ENCODE results near the gene PDXP.

Gene PDXP

DNA sequence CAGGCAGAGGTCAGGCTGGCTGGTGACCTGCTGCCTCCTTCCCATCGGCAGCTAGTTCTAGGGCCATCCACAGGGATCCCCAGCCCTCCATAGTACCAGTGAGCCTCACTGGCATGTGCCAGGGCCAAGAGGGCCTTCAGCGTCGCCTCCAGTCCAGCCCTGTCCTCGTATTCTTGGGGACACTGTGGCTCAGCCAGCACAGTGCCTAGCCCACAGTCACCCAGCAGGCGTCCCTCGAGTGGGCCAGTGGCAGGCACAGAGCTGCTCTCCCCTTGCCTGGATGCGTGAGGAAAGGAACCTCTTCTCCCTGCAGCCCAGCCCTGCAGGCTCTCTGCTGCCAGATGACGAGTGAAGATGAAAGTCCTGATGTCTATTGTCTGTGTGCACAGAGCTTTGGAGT lies 29.7 kb upstream of the PDXP start:
- no peak for DNase-seq (ENCODE audit: low spot score)

DNA sequence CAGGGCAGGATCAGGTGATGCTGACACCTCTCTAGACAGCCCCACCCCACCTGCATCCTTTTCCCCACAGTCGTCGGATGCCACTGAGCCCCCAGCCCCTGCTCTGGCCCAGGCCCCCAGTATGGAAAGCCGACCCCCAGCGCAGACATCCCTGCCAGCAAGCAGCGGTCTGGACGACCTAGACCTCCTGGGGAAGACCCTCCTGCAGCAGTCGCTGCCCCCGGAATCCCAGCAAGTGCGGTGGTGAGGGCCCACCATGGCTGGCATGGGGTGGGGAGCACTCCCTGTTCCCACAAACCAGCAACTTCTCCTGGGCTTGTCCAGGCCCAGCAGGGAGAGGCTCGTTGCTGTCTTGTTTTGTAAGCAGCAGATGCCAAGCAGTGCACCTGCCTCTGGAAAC lies 28.6 kb upstream of the PDXP start:
- no peak for DNase-seq (ENCODE audit: low spot score)

DNA sequence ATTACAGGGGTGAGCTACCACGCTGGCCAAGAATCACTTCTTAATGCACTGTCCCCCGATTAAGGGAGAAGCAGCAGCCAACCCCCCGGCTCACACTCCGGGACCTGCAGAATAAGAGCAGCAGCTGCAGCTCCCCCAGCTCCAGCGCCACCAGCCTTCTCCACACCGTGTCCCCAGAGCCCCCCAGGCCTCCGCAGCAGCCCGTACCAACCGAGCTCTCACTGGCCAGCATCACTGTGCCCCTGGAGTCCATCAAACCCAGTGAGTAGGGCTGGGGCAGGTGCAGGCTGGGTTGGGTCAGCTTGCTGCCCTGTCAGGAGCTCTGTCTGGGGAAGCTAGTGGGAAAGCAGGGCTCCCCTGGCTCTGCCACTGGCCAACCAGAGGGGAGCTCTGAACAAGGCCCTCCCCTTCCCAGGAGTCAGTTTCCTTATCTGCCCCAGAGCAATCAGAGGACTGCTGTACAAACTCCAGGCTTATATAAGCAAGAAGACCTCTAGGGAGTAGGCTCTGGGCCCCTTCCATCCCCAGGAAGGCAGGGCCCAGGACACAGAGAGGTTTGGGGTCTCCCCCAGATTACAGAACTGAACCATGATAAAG lies 27.6 kb upstream of the PDXP start:
- no peak for DNase-seq (ENCODE audit: low spot score)

DNA sequence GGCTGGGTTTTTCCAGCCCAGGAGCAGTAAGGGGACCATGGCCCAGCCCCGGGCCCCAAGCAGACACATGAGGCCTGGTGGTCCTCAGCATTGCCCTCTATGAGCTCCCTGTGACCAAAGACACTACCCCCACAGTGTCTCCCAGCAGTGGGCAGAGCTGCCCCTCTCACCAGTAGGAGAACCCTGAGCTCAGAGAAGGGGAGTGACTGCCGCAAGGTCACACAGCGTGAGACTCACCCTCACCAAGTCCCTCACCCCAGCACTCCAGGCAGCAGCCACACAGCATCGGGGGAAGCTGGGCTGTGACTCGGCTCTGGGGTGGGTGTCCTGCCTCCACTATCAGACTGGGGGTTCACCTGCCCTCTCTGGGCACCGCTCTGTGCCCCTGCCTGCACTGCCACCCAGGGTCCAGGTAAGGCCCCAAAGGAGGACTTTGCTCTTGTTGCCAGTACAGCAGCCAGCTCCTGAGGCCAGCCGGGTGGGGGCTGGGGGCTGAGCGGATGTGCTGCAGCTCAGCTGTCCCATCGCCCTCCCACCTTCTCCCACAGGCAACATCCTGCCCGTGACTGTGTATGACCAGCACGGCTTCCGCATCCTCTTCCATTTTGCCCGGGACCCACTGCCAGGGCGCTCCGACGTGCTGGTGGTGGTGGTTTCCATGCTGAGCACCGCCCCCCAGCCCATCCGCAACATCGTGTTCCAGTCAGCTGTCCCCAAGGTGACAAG lies 26.9 kb upstream of the PDXP start:
- no peak for DNase-seq (ENCODE audit: low spot score)

DNA sequence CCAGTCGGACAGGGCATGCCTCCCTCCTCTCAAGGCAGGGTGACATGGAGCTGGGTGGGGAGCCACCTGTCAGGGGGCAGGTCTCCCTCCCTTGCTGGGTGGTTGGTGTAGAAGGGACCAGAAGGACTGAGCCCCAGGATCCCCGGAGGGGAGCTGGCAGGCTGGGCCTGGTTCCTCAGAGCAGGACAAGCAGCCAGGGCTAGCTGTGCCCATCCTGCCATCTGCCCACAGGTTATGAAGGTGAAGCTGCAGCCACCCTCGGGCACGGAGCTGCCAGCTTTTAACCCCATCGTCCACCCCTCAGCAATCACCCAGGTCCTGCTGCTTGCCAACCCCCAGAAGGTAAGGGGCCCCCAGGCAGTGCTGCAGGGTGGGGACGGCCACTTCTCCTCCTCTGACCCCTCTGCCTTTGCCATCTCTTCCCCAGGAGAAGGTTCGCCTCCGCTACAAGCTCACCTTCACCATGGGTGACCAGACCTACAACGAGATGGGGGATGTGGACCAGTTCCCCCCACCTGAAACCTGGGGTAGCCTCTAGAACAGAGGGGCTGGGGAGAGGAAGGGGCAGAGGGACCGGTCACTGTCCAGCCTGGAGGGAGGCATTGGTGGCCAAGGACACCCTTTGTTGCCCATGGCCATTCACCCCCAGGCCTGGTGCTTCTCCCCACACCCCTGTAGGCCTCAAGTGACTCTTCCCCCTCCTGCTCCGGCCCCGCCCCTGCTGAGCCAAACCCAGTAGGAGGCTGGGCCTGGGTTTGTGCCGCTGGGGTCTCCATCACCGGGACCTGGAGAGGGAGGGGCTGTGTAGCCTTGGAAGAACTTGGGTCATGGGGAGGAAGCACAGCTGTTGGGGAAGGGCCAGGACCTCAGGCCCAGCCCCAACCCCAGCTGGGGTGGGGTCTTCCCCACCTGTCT lies 26.1 kb upstream of the PDXP start:
- DNase-seq (ENCODE audit: low spot score) = no peak

DNA sequence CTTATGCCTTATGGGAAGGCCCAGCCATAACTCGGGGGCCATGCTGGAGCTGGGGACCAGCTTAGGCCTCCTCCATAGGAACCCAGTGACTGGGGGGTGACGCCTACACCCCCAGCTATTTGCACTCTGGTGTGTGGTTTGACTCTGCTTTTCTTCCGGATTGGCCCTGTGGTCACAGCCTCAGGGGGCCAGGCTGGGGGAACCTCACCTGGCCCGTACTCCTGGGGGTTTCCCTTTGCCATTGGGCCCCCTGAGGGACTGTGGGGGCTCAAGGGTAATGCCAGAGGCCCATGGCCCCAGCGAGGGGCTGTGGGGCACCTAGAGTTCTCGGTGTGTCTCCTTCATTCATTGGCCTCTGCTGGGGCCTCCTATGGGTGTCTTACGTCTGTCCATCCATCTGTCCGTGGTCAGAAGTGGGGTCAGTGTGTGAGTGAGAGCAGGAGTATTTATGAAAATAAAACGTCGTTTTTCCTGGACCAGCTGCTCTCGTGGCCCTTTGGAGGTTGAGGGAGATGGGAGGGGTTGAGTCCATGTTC lies 25.4 kb upstream of the PDXP start:
- no peak for DNase-seq (ENCODE audit: low spot score)

DNA sequence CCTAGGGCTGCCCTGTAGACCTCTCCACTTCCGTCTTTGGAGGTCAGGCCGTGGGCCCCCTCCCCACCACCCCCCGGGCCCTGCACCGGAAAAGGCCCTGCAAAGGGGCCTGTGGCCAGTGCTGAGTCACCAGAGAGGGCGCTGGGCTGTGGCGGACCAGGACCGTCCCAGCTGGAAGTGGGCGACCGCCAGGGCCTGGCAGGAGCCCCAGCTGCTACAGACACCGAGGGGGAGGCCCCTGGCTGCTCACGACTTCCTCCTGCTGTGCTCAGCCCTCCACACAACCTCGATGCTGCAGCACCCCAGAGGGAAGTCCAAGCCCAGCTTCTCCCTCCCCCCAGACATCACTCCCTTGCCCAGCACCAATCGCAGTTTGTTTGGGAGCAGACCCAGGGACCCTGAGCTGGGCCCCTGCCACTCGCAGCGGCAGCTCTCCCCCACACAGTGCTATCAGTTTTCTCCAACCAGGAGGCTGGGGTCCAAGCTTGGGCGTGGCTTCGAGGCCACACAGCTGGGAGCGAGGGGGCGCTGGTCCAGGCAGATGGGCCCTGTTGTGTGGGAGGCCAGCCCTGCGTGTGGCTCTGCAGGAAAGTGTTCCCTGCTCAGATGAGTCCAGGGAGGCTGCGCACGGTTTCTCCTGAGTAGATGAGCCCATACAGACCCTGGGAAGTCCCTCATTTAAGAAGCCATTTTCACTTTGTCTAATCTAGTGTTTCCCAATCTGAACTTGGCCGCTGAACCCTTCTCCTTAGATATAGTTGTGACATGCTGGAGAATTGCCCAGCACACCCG lies 24.7 kb upstream of the PDXP start:
- peak; percentile 91 for DNase-seq (ENCODE audit: low spot score)

DNA sequence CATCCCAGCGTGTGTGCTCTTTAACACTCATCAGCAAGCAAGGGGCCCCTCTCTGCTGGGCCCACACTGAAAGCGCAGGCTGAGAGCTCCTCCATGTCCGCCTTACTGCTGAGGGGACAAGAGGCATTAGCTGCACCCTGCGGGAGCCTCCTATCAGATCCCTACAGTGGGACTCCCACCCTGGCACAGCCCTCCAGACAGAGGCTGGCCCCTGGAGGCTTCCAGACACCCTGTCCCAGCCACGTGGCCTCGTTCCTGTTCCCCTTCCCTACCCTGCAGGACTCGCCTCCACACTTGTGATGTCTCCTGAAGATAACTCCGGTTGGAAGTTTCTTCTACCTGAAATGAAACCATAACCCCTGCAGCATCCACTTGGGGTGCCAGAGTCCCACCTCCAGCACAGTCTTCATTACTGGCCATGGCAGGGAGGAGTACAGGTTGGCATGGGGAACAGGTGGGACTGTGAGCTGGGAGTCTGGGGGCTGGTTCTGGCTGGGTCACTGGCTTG lies 24.1 kb upstream of the PDXP start:
- no peak for DNase-seq (ENCODE audit: low spot score)

DNA sequence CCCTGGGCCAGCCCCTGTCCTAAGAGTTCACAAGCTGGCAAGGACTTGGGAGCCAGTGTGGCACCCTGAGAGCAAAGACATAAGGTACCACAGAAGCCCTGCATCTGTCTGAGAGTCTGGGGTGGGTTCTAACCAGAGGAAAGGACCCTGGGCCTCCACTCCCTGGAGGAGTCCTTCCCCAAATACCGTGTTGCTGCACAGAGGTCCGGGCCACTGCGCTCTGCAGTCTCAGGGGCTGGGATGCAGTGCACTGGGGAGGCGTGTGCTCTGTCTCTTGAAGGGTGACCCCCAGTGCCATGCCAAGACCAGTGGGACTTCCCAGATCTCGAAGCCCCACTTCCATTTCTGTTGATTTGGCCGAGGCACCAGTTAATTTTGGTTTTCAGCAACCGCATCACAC lies 23.4 kb upstream of the PDXP start:
- no peak for DNase-seq (ENCODE audit: low spot score)

DNA sequence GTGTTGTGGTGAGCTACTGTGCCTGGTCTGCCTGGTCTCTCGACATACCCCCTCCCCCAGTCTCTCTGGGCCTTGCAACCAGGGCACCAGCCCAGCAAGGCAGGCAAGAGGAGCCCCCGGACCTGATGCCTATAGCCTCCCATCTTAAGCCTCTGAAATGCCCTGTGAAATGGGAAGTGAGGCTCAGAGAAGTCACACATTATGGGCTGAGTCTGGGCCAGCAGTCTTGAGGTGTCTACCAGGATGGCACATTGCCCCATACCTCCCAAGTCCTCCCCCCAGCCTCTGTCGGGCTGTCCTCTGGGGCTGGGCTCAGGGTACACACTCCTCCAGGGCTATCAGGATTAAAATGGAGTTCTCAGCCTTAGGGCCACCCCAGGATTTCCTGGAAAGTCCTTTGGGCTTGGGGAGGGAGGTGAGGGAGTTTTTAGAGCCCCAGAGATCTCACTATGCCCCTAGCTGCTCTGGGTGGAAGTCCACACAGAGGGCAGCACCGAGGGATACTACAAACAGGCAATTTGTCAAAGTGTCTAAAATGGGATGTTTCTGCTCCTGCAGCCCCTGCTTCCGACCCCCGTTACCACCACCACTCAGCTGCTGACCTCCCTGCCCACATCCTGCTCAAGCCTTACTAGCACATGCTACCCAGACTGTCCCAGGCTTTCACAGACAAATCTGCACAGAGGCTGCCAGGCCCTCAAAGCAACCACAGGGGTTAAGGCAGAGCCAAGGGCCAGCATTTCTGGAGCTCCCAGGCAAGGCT lies 22.2 kb upstream of the PDXP start:
- no peak for DNase-seq (ENCODE audit: low spot score)

DNA sequence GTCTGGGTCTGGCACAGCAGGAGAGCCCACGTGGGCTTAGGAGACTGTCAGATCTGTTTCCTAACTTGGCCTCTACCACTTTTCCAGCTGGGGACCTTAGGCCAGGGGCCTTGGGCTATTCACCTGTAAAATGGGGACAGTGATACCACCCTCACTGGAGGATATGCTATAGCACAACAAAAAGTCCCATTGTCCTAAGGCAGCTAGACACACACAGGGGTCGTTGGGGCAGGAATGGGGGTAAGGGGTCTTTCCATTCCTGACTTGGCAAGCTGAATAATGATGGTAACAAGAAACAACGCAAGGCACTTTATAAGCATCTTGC lies 21.6 kb upstream of the PDXP start:
- no peak for DNase-seq (ENCODE audit: low spot score)

DNA sequence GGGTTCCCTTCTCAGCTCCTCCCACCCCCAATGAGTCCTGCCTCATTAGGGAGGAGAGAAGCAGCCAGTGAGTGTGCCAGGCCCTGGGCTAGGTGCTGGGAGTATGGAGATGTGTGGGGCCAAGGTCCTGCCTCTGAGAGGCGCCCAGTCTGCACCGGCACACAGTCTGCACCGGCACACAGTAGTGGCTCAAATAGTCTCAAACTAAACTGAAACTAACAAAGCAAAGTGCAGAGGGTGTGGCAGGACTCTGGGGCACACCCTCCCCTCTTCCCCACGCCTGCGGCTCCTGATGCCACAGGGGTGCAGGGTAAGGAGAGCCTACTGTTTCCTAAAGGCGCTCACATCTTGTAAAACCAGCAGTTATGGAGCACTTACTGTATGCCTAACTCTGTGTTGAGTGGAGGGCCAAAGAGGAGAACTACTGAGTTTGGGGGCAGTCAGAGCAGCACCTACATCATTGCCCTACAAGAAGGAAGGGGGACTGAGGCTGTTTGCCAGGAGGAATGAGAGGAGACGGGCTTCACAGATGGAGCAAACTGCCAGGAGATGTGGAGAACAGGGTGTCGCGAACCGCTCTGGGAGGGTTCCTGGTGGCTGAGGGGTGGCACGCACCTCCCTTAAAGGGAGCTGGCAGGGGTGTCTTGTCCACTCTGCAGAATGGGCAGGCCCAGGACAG lies 20.0 kb upstream of the PDXP start:
- no peak for DNase-seq (ENCODE audit: low spot score)

DNA sequence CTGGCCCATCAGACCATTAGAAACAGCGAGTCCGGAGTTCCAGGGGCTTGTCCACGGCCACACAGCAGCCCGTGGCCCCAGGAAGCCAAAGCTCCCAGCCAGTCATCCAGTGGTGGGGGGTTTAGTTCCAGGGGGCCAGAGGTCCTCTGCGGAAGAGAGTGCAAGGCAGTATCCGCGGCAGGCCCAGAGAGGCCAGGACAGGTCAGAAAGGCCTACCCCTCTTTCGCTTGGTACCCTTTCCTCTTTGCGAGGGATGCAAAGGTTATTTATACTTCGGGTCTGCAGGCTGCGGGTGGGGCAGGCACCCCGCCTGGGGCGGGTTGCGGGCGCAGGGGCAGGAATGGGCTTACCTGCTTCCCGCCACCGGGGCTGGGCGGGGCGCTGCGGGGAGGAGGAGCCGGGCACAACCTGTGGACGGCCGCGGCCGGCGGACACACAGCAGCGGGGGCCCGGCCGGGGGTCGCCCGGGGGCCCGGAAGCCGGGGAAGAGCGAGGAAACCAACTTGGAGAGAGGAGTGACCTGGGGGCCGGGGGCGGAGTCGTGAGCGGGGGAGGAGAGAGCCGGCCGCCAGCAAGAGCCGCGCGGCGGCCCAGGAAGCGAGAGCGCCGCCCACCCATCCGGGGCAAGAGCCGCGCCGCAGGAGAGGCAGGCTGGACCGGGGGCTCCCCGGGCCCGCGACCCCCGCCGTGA lies 19.3 kb upstream of the PDXP start, which contains the start of gene SH3BP1:
TSS of gene SH3BP1 (plus strand) at position 600 of the 691 bp plus-strand sequence. CDS start 119 bp downstream, outside the sequence.
- no peak for DNase-seq (ENCODE audit: low spot score)

DNA sequence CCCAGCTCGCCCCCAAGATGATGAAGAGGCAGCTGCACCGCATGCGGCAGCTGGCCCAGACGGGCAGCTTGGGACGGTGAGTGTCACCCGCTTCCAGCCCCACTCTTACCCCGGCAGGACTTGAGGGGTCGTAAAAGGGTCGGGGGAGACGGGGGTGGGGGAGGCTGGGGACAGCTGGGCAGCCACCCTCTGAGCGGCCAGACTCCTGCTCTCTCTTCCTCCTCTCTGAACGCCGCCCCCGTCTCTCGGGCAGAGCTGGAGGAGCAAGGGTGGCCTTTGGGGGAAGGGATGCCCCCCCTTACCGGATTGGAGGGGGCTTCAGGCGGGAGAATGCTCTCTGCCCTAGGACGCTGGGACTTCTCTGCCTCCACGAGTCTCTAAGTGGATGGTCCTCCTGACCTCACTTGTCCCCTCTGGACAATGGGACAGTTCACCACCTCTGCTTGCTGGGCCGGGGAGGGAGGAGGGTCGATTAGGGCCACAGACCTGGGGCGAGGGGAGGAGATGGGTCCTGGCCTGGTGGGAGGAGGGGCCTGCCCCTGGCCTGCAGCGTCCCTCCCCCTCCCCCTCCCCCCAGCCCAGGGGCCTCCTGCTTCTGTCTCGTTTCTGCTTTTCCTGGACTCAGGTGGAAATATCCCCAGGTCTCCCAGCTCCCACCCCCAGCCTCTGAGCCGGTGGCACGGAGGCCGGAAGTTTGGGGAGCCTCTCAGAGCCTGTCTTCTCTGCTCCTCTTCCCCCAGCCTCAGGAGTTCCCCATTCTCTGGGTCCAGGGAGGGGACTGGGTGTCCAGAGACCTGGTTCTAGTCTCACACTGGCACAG lies 18.5 kb upstream of the PDXP start:
- DNase-seq (ENCODE audit: low spot score) = no peak

DNA sequence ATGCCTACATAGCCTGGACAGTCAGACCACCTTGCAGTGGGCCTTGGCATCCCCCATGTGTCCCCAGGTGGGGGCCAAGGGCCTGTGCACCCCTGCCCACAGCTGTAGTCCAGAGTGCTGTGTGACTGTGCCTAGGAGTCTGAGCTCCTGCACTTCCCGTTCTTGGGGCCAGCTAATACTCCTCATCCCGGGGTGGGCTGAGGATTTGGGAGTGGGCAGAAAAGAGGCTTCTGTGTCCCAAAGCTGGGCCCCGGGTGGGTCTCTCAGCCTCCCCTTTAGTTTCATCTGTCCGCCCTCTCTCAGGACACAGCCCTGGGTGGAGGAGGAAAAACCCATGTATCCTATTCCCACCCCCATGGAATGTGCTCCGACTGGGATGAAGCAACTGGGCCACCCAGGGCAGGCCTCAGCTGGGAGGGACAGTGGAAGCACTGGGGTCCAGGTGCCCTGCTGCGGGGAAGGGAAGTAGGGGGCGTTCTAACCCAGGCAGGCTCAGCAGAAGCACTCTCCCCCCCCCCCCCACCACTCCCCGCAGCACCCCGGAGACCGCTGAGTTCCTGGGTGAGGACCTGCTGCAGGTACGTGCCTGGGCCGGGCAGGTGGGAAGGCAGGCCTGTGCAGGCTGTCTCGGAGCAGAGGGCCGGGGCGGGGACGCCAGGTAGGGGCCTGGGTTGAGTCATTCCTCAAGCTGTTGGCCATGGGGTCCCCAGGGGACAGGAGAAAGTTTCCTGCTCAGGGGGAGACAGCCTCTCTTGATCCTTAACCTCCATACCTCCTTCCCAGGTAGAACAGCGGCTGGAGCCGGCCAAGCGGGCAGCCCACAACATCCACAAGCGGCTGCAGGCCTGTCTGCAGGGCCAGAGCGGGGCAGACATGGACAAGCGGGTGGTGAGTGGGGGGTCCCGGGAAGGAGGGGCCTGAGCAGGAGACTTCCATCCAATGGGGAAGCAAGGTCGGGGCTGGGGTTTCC lies 17.6 kb upstream of the PDXP start:
- DNase-seq (ENCODE audit: low spot score) = no peak

DNA sequence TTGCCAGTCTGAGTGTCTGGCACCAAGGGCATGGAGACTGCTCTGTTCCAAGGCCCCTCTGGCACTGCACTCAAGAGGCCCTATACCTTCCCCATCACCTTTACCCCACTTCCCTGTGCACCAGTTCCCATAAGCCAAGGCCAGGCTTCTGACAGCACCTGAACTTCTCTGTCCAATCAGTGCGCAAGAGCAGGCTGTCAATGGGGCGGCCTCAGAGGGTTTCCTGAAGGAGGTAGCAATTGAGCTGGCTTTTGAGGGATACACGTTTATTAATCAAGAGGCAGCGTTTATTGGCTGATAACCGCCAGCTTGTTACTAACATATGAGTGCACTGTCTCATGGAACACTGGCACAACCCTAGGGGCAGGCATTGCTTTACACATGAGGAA lies 17.0 kb upstream of the PDXP start:
- no peak for DNase-seq (ENCODE audit: low spot score)

DNA sequence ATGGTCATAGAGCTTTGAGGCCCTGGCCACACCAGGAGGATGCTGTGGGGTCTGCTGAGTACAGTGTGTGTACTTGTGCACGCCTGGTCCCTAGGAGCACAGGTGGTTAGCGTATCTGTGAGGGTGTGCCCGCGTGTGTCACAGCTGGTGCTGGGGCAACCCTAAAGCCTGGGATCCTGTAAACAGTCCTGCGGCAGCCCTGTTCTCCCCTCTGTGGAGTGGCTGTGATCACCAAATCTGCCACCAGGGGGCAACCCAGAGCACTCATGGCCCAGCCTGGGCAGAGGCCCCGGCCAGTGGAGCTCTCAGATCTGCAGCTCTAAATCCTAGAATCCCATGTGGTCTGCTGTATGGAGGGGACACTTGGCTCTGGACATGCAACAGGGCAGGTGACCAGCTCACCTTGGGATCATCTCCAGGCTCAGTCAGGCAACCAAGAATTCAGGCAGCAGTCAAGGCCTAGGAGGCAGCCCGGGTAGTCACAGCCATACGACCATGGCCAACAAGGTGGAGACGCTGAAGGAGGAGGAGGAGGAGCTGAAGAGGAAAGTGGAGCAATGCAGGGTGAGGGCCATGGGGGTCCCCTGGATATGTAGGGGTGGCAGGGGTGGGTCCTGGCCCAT lies 15.2 kb upstream of the PDXP start:
- DNase-seq (ENCODE audit: low spot score) = peak; percentile 82
